NOMO-1 treated with dmso at 0.1 percent for 144 hours (cell line): Measurements from ENCODE around the gene NPAS3.

Source experiments
- DNase-seq: peaks from one replicate; lab custom pipeline; 2025; ENCODE audit not compliant: unreplicated experiment; lab: John Stamatoyannopoulos, UW

The NPAS3 gene

DNA sequence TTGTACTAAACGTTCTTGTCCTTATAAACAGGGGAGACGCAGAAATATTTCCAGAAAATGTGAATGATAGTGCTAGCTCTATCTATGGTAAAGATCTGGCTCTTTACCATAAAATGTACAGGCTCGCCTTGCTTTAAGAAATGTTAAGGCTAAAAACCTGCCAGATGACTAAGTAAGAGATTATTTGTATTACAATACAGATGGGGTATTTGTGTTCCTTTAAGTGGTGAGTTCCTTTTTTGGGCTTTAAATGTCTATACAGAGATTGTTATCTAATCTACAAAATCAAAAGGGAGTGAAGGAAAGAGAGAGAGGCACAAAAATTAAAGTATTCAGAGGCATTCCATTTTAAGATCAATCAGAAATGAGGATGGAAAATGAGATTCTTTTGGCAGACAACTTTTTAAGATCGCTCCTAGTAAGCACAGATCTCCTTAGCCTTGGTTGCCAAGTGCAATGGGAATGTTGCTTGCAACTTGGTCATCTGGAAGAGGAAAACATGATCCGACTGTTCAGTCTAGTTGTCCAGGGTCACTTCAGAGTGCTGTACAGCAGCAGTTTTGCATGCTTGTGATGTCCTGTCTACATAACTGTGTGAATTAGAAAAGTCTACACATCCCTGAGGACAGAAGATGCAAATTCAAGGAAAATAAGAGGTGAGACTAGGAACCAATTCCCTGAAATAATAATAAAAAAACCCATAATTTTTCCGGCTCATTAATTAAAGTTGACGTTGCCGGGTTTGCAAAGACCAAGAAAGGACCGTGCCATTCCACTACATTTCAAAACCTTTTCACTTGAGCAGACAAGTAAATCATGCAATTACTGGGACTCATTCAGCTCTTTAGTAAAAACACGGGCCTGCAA is 631.4 kb downstream of the NPAS3 start:
- no peak for DNase-seq

DNA sequence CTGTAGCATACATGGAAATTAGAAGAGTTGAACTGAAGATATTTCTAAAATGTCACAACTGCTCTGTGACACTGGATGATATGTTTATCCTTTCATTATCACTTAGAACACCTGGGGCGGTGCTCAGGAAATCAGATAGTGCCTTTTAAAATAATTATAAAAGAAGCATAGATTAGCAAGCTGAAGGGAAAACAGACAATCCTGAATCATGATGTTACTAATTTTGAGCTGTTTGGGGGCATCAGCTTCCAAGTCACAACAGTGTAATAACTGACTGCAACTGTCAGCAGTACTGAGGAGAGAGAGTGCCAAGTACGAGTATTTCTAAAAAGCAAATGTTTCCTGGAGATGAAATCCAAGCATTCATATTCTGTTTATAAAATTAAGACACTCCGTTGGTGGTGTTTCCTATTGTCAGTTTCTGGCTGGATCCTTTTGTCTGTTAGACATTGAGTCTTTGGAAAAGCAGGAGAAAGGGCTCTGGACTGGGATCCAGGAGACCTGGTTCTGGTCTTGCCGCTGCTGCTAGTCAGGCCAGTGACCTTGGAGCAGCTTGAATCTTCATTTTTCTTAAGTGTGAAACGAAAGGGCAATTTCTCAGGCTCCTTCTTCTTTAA is 632.1 kb downstream of the NPAS3 start:
- DNase-seq: no peak

GRCh38 chr14:33573301-33573880 is 634.7 kb downstream of the NPAS3 start:
- no peak for DNase-seq

GRCh38 chr14:33576014-33576413 is 637.3 kb downstream of the NPAS3 start:
- DNase-seq: no peak

DNA sequence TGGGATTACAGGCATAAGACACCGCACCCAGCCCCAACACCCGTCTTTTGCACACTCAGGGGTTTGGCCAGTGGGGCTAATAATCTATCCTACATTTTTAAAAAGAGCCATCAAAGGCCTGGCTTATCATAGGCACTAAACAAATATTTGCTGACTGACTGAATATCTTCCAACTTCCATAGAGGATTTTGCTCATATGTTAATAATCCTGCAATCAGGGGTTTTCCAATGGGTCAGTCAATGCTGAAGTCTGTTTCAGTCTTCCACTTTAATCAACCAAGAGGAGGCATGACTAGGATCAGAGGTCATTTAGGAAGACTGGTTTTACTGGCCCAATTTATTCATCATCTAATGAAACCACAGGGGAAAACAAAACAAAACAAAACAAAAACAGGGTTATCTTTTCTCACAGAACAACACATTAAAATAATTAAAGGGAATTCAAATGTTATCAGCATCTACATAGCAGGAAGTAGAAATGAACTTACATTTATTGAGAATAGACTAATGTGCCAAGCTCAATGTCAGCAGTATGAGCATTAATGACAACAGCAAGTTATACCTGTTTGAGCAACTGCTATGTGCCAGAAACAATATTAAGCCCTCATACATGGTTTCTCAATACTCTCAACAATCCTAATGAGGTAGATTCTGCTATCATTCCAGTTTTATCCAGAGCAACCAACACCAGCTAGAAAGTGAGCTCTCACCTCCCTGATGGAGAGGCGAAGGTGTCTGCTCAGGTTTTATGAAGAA is 640.0 kb downstream of the NPAS3 start:
- DNase-seq: no peak

DNA sequence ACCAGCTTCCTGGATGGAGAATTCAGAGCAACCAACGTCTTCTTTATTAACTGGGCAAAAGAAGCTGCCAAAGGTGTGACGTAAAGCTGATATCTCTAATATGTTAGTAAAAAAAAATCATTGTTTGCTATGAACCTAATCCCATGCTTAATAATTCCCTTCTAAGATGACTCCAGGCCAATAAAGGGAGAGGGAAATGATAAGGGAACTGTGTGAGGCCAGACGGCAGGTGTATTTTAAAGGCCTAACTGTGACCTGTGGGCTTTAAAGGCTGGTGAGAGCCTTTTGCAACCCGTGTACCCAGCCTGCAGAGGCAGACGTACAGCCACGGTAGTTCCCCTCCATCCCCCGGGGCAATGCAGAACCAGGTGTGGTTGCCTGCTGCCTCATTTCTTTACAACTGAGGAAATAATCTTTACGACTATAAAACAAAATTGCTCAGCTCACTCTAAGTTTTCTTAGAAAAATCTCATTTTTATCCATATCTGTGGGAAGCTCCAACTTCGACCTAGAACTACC is 641.6 kb downstream of the NPAS3 start:
- DNase-seq: no peak

DNA sequence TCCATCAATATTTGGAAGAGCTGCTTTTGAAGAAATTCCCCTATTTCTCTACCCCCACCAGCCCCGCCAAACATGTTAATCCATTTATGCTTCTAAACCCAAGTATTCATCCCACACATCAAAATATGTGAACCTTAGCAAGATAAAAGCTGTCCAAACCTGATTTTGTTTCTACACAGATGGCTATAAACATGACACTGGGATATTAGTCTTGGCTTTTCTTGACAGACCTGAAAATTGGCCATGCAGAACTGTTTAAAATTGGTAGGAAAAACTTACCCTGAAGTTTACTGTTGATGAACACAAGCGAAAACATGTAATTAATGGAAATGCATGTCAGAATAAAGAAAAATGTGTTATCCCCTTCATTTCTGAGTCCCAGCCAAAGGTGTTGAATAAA is 642.2 kb downstream of the NPAS3 start:
- no peak for DNase-seq

GRCh38 chr14:33584697-33585096 is 646.0 kb downstream of the NPAS3 start:
- DNase-seq: no peak

DNA sequence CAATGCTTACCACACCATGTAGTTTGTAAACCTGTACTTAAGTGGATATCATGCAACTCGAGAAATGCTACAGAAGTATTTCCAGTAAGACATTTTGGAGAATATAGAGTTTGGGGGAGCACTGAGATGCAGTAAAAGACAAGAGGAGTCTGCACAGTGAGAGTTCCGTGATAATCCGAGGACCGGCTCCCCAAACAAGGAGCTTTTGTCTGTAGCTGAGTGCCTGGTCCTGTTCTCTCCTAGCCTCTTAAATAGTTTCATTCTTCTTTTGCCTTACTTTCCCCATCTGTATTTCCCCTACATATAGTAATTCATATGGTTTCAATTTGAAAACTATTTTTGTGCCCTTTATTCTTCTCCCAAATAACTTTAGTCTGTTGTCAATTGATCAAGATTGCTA is 648.1 kb downstream of the NPAS3 start:
- no peak for DNase-seq

DNA sequence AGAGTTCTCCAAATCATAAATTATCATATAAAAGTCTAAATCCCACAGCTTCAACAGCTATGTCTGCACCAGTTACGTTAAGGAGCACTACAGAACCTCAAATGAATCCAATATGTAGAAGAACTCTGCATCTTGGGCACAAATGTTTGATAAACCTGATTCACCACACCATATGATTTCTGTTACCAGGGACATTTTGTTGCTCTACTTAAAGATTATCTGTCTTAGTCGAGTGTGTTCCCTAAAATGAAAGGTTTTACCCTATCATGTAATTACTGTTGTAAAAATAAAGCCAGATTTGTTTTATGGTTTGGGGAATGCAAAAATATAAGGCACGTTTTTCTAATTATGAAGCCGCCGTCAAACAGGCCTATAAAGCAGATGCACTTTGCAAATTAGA is 649.1 kb downstream of the NPAS3 start:
- DNase-seq: no peak

GRCh38 chr14:33588771-33589170 is 650.1 kb downstream of the NPAS3 start:
- DNase-seq: no peak

GRCh38 chr14:33589334-33589733 is 650.7 kb downstream of the NPAS3 start:
- no peak for DNase-seq

- DNase-seq: no peak
Measured at GRCh38 chr14:33590891-33591630, 652.4 kb downstream of the NPAS3 start.

DNA sequence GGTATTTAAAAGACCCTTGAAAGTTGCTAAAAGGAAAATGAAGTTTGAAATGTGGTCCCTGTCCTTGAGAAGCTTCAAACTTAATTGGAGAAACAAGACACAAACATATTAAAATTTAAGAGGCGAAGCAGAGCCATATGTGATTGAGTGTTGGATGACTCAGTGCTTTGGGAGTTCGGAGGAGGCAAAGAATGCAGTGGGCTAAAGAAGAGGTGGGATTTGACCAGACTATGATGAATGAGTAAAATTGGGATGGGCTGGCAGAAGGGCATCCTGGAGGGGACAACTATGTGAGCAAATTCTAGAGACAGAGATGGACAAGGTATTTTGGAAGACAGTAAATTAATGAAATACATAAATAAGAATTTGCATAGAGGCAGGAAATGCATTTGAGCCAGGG is 653.6 kb downstream of the NPAS3 start:
- DNase-seq: no peak

DNA sequence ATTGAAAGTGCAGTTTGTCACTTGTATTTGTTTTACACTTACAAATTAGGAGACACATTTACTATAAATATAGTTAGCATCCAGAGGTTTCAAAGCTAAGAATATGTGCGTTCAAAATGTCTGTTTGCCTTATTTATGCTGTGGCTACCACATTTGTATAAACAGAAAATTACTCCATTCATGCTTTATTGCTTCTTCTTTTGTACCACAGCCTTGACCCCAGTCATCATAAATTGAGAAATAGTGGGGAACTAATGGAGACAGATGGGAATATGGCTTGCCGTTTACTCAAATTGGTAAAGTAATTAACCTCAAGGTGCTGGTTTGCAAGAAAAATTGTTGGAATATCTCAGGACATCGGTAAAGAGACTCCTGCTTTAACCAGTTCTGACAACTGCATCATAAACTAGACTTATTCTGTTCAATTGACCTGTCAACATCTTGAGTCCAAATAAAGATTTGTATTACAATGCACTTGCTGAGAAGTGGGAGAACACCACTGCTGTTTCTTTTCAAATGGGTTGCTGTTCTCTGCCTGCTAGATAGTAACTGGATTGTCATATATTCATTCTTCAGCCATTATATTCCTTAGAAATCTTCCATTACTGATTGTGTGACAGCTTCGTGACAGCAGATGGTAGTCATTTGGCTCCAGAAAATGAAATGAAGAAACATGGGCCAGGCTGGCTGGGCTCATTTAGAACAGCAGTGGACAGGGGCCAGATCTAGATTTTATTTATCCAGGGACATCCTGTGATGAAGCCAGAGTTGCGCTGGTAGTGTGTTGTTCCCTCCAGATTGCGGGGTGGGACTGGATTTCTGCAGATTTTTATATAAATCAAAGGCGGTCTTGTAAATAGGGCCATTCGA is 657.8 kb downstream of the NPAS3 start:
- DNase-seq: no peak

DNA sequence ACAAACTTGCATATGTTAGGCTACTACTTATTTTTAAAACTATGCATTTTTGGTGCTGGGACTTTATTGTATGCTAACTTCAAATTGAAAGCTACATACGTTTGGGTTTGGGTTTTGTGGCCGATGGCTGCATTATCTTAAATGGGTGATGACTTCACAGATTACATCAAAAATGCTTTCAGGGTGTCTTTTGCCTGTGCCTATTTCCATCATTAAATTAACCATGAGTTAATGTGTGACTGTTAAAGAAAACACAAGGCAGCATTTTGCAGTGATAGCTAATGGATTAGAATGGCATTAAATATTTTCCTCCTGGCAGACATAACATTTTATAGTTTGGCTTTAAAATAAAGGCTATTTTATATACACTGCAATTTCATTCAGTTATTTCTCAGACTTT is 659.9 kb downstream of the NPAS3 start:
- DNase-seq: no peak

DNA sequence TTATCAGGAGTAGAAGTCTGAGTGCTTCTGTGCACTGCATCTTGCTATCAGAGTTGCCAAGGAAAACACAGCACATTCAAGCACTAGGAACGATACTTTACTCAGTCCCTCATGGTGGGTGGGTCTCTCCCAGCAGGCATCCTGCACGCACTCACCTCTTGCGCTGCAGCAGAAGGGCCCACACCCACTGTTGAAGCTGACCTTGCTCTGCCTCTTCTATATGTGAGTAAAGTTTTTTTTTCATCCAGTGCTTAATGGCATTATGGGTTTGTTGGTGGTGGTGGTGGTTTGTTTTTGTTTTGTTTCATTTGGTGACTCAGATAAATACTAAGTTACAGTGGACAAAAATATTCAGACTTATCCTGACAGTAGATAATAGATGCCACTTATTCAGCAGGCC is 663.7 kb downstream of the NPAS3 start:
- no peak for DNase-seq

- no peak for DNase-seq
Measured at GRCh38 chr14:33606591-33606990, 667.9 kb downstream of the NPAS3 start.

DNA sequence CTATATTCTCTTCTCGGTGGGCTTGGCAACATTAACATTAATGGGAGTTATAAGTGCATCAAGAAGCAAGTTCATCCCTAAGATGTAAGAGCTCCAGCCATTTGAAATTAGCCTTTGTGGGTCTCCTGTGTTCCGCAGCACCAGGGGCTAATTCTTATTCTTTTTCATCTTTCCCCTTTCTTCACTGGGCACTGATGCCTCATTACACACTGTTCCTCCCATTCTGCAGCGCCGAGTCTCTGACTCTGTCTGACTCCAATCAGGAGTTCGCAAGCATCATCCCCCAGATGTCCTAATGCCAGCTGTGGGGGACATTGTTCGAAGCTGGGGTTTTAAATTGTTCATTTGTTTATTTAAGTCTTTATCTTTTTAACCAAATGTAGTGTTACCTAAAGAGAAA is 670.9 kb downstream of the NPAS3 start:
- DNase-seq: no peak

GRCh38 chr14:33610121-33610520 is 671.4 kb downstream of the NPAS3 start:
- no peak for DNase-seq
